ENCODE data around the gene GINS3.
"Not testable (repeated sequence)": the region's sequence is repeated elsewhere in the genome, so short reads cannot be mapped to it uniquely, and the experiment has no call there.

The GINS3 gene

DNA sequence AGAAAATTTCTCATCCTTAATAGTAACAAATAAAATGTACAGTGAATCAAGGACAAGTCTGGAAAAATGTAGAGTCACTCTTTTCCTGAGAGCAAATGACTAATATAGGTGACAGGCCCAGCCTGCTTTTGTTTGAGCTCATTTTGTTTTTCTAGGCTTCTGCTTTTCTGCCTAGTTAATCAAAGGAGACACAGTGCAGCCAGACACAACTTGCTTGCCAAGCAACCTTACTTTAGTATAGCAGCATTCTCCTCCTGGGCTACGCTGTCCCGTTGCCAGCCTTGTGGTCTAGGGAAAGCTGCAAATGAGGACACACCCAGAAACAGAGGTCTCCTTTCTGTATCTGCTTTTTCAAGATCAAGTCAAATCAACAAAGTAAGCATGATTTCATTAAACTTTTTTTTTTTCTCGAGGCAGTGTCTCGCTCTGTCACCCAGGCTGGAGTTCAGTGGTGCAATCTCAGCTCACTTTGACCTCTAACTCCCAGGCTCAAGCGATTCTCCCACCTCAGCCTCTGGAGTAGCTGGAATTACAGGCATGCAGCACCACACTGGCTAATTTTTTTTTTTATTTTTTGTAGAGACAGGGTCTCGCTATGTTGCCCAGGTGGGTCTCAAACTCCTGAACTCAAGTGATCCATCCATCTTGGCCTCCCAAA lies 17.2 kb downstream of the GINS3 start:
- no peak for DNase-seq (ENCODE audit: extremely low read depth, low read depth)
- no peak overlapping the region for H3K4me3 ChIP-seq (replicated peaks; ENCODE audit: low read depth, low read length)
- no peak for TF ChIP-seq CTCF (IDR thresholded peaks at IDR 0.05; ENCODE audit: low read depth, low read length, missing control alignments)

DNA sequence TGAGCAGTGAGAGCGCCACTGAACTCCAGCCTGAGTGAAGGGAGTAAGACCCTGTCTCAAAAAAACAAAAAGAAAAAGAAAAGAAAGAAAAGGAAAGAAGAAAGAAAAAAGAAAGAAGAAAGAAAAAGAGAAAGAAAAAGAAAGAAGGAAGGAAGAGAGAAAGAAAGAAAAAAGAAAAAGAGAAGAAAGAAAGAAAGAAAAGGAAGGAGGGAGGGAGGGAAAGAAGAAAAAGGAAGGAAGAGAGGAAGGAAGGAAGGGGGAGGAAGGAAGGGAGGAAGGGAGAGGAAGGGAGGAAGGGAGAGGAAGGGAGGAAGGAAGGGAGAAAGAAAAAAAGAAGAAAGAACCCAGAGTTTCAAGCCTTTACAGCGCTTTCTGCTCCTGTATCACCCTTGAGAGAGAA lies 19.1 kb downstream of the GINS3 start:
- no peak for DNase-seq (ENCODE audit: extremely low read depth, low read depth)
- H3K4me3 ChIP-seq (replicated peaks; ENCODE audit: low read depth, low read length): no peak overlapping the region
- TF ChIP-seq CTCF (IDR thresholded peaks at IDR 0.05; ENCODE audit: low read depth, low read length, missing control alignments): no peak

DNA sequence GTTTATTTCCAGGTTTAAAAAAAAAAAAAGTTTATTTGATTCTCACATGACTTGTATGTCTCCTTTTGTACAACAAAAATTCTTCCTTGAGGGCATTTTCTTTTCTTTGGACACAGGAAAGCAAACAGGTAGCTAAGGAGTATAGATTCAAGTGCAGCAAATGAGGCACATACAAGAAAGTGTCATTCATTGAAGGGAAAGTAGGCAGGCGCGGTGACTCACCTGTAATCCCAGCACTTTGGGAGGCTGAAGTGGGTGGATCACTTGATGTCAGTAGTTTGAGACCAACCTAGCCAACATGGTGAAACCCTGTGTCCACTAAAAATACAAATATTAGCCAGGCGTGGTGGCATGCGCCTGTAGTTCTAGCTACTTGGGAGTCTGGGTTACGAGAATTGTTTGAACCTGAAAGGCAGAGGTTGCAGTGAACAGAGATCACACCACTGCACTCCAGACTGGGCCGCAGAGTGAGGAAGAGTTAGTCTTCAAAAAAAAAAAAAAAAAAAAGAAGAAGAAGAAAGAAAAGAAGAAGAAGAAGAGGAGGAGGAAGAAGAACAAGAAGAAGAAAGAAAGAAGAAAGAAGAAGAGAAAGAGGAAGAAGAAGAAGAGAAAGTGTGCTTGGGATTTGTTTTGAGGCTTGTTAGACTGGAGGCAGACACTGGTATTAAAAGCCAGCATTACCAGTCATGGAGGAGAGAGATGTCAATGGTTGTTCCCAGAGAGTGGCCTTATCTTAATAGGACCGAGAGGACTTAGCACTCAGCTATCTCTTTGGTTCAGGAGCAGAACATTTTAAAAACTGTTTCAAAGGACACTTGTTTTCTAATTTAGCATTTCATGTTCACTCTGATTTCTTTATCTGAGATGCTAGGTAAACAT lies 19.7 kb downstream of the GINS3 start:
- no peak for TF ChIP-seq CTCF (IDR thresholded peaks at IDR 0.05; ENCODE audit: low read depth, low read length, missing control alignments)
- DNase-seq (ENCODE audit: extremely low read depth, low read depth): no peak
- H3K4me3 ChIP-seq (replicated peaks; ENCODE audit: low read depth, low read length): no peak overlapping the region

DNA sequence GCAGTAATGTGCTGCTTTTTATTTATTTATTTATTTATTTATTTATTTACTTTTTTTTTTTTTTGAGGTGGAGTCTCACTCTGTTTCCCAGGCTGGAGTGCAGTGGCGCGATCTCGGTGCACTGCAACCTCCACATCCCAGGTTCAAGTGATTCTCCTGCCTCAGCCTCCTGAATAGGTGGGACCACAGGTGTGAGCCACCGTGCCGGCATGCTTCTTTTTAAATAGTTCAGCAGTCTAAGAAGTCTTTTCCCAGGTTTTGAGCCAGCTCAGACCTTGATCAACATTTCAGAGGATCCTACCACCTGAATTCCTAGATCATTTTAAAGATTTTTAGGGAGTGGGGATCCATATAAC lies 20.3 kb downstream of the GINS3 start:
- H3K4me3 ChIP-seq (replicated peaks; ENCODE audit: low read depth, low read length); DNase-seq (ENCODE audit: extremely low read depth, low read depth): not testable (repeated sequence)

DNA sequence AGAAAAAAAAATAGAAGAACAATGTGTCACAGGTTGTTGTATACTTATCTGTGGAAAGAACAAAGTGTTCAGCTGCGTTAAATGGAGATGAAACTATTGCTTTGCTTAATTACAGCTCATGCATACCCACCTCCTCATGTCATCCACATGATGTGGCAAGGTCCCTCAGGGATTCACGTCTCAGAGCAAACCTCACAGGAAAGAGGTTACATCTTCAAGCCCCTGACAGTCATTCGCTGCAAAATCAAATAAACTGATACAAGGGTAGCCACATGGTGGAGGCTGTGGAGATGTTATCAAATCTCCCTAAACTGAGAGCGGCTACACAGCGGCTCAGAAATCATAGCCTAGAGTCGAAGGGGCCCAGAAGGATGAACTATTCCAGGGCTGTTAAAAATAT lies 21.1 kb downstream of the GINS3 start:
- H3K4me3 ChIP-seq (replicated peaks; ENCODE audit: low read depth, low read length): no peak overlapping the region
- TF ChIP-seq CTCF (IDR thresholded peaks at IDR 0.05; ENCODE audit: low read depth, low read length, missing control alignments): no peak
- DNase-seq (ENCODE audit: extremely low read depth, low read depth): no peak

- DNase-seq (ENCODE audit: extremely low read depth, low read depth): no peak
- TF ChIP-seq CTCF (IDR thresholded peaks at IDR 0.05; ENCODE audit: low read depth, low read length, missing control alignments): no peak
- H3K4me3 ChIP-seq (replicated peaks; ENCODE audit: low read depth, low read length): no peak overlapping the region
Measured at GRCh38 chr16:58415003-58415402, 22.7 kb downstream of the GINS3 start.

- not testable (repeated sequence) for DNase-seq (ENCODE audit: extremely low read depth, low read depth)
Measured at GRCh38 chr16:58415961-58416360, 23.7 kb downstream of the GINS3 start.

DNA sequence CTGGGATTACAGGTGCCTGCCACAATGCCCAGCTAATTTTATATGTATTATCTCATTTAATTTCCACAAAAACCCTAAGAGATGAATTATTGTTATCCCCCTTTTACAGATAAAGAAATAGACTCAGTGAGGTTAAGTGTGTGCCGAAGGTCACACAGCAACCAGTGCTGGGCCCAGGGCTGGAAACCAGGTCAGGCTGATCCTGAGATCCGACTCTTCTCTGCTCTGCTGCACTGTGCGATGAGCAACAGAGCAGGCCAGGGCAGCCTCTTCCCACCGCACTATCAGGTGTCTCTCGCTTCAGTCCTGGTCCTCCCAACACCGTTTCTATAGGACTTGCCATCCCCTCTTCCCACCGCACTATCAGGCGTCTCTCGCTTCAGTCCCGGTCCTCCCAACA lies 24.8 kb downstream of the GINS3 start:
- no peak for TF ChIP-seq CTCF (IDR thresholded peaks at IDR 0.05; ENCODE audit: low read depth, low read length, missing control alignments)
- DNase-seq (ENCODE audit: extremely low read depth, low read depth): no peak
- no peak overlapping the region for H3K4me3 ChIP-seq (replicated peaks; ENCODE audit: low read depth, low read length)

More at GRCh38 chr16:58415961-58416360, 23.7 kb downstream of the GINS3 start:
- H3K4me3 ChIP-seq (replicated peaks; ENCODE audit: low read depth, low read length): not testable (repeated sequence)

Data from HFF-Myc (cell line).